PC-9 (cell line): Measurements from ENCODE around the gene COMMD2.

Experiments used
- CTCF ChIP-seq: fragments of 200-600 bp; sonication (generic); conservative IDR thresholded peaks from 2 replicates; pipeline ENCODE4 v1.6.1; 2017; ENCODE audit warnings: mixed run types, antibody characterized with exemption, mild to moderate bottlenecking, moderate library complexity
- EZH2 ChIP-seq: fragments of 200-600 bp; sonication (generic); IDR thresholded peaks from 2 replicates; pipeline ENCODE4 v1.8.0; 2017; ENCODE audit warnings: antibody characterized with exemption, low read depth

- TF ChIP-seq CTCF, result no peak
- no peak for TF ChIP-seq EZH2
Observed at GRCh38 chr3:149776170-149776569, 23.9 kb upstream of the COMMD2 start.
